PC-9 (cell line): ENCODE measurements around the gene STPG1. TPM values are rescaled to one million over a fixed set of nuclear protein-coding genes. Genes with fewer than 3 reads are reported as not detected.

Experiments
- BruUV-seq: library from RNA; stranded (reverse); fragments of 400-500 nt; replicated peaks from 2 replicates; lab custom pipeline; 2021; lab: Mats Ljungman, UMichigan
- CTCF ChIA-PET: fragments of 300-600 bp; sonication (Branson Sonifier 250); formaldehyde crosslinking; loops from one replicate; lab custom pipeline; 2022; ENCODE audit warnings: antibody characterized with exemption; lab: Charles Lee
- POLR2A ChIA-PET: fragments of 300-600 bp; sonication (Branson Sonifier 250); formaldehyde crosslinking; loops from one replicate; lab custom pipeline; 2022; ENCODE audit warnings: antibody characterized with exemption; ENCODE audit not compliant: unreplicated experiment; lab: Charles Lee
- DNase-seq, 2 experiments: peaks; one replicate each; pipeline versions ENCODE4 v3.0.0 to v3.0.0-alpha.2; 2015 to 2022; ENCODE audit warnings: mixed read lengths in 1 of 2
- H2AFZ ChIP-seq: fragments of 200-600 bp; sonication (generic); 2 replicates; pipeline ENCODE4 v1.8.1; 2017; ENCODE audit warnings: antibody characterized with exemption
- H3F3A ChIP-seq: fragments of 200-600 bp; sonication (generic); 2 replicates; pipeline ENCODE4 v1.8.1; 2017; ENCODE audit warnings: antibody characterized with exemption, mild to moderate bottlenecking, low read depth; ENCODE audit not compliant: insufficient read depth
- H3K27ac ChIP-seq: fragments of 200-600 bp; sonication (generic); 2 replicates; pipeline ENCODE4 v1.6.1; 2016; ENCODE audit warnings: mixed run types
- H3K27me3 ChIP-seq: fragments of 200-600 bp; sonication (generic); 2 replicates; pipeline ENCODE4 v1.6.1; 2016; ENCODE audit warnings: low read depth, mixed run types; ENCODE audit not compliant: insufficient read depth
- H3K36me3 ChIP-seq: fragments of 200-600 bp; sonication (generic); 2 replicates; pipeline ENCODE4 v1.6.1; 2016; ENCODE audit warnings: low read depth, mixed run types
- H3K4me1 ChIP-seq: fragments of 200-600 bp; sonication (generic); replicated peaks from 2 replicates; pipeline ENCODE4 v1.6.1; 2016; ENCODE audit warnings: mixed run types; ENCODE audit not compliant: insufficient read depth
- H3K4me2 ChIP-seq: fragments of 200-600 bp; sonication (generic); 2 replicates; pipeline ENCODE4 v1.6.1; 2017; ENCODE audit warnings: mixed run types
- H3K4me3 ChIP-seq: fragments of 200-600 bp; sonication (generic); 2 replicates; pipeline ENCODE4 v1.6.1; 2016; ENCODE audit warnings: mixed run types
- H3K79me2 ChIP-seq: fragments of 200-600 bp; sonication (generic); 2 replicates; pipeline ENCODE4 v1.6.1; 2017; ENCODE audit warnings: low read depth, mixed run types
- H3K9me2 ChIP-seq: fragments of 200-600 bp; sonication (generic); 2 replicates; pipeline ENCODE4 v1.8.1; 2017; ENCODE audit warnings: mild to moderate bottlenecking; ENCODE audit not compliant: insufficient read depth
- H3K9me3 ChIP-seq: fragments of 200-600 bp; sonication (generic); 2 replicates; pipeline ENCODE4 v1.8.1; 2016; ENCODE audit warnings: low read depth; ENCODE audit not compliant: insufficient read depth
- H4K20me1 ChIP-seq: fragments of 200-600 bp; sonication (generic); 2 replicates; pipeline ENCODE4 v1.8.1; 2017; ENCODE audit not compliant: insufficient read depth
- EZH2 ChIP-seq: fragments of 200-600 bp; sonication (generic); IDR thresholded peaks from 2 replicates; pipeline ENCODE4 v1.8.0; 2017; ENCODE audit warnings: antibody characterized with exemption, low read depth
- intact Hi-C: fragments of 100-400 bp; cut with micrococcal nuclease; formaldehyde crosslinking; loops from one replicate; pipeline ENCODE4 v1.10.0; 2022; ENCODE audit not compliant: unreplicated experiment
- total RNA-seq: library from RNA; stranded (reverse); gene quantifications from 2 replicates; pipeline ENCODE4 v1.2.3, GENCODE V29; 2021
- TF ChIP-seq, protein P1 (sequence below): fragments of 200-600 bp; sonication (generic); conservative IDR thresholded peaks from 2 replicates; pipeline ENCODE4 v1.6.1; 2017; ENCODE audit warnings: mixed run types, antibody characterized with exemption, mild to moderate bottlenecking, moderate library complexity

Gene STPG1
- total RNA-seq, 1 experiment from 2014 or later = 11.4 TPM

DNA sequence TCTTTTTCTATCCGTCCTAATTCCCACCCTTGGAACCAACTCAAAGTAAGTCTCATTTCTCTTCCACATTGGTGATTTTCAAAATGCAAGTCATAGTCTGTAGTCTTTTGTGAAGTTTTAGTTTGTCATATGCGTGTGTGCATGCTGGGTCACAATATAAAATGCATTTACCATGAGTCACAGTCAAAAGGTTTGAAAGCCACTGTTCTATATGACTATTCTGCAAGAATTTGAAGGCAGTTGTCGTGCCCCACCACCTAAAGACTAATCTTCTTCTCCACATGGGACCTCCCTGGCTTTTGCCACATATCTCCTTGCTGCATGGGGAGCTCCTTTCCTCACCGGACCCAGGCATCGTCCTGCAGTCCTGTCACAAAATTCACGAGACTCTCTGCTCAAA, 1.6 kb downstream of the STPG1 start:
- H3K4me1 ChIP-seq = peaks cover 42% of the 10 kb centered on the region
- intact Hi-C loops = loop anchor here (10.0 kb wide), 1 partner anchor 153 kb away; no protein-coding TSS in a partner anchor

DNA sequence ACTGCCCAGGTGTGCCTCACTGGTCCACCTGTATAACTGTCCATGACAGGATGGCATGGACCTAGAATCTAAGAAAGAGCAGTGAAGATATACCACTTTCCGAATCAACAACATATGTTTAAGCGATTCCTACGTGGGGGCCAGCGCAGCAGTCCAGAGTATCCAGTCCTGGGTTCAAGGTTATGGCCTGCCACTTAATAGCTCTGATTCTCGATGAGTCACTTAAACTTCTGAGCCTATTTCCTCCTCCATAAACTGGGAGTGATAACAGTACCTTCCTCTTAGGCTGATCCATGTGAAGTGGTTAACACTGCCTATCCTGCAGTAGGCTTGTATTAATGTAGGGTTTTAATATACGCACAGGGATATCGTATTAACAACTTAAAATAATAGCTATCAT, 2.8 kb downstream of the STPG1 start:
- no peak overlapping the region for H3K4me3 ChIP-seq
- peaks cover 10% of the 10 kb centered on the region; the same call in 1 of the 2 replicates for H3F3A ChIP-seq
- peaks cover 35% of the 10 kb centered on the region for H3K4me1 ChIP-seq
- TF ChIP-seq, protein P1, sequence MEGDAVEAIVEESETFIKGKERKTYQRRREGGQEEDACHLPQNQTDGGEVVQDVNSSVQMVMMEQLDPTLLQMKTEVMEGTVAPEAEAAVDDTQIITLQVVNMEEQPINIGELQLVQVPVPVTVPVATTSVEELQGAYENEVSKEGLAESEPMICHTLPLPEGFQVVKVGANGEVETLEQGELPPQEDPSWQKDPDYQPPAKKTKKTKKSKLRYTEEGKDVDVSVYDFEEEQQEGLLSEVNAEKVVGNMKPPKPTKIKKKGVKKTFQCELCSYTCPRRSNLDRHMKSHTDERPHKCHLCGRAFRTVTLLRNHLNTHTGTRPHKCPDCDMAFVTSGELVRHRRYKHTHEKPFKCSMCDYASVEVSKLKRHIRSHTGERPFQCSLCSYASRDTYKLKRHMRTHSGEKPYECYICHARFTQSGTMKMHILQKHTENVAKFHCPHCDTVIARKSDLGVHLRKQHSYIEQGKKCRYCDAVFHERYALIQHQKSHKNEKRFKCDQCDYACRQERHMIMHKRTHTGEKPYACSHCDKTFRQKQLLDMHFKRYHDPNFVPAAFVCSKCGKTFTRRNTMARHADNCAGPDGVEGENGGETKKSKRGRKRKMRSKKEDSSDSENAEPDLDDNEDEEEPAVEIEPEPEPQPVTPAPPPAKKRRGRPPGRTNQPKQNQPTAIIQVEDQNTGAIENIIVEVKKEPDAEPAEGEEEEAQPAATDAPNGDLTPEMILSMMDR = no peak
- no peak for TF ChIP-seq EZH2
- H3K79me2 ChIP-seq = peaks cover 12% of the 10 kb centered on the region; the same call in 1 of the 2 replicates
- DNase-seq = no peak
- no peaks in the 10 kb centered on the region for H3K9me2 ChIP-seq
- H2AFZ ChIP-seq = no peak overlapping the region
- no peaks in the 10 kb centered on the region for H4K20me1 ChIP-seq
- ChIA-PET POLR2A (no interaction called here), CTCF (interaction anchor here (0.6 kb wide), 1 partner anchor 224 kb away, joined by 5 read pairs; no protein-coding TSS in a partner anchor)
- H3K9me3 ChIP-seq = no peaks in the 10 kb centered on the region
- peak overlapping the region; percentile 84 for H3K27ac ChIP-seq
- BruUV-seq = no TSS peak
- H3K27me3 ChIP-seq = no peaks in the 10 kb centered on the region
- no peak overlapping the region for H3K4me2 ChIP-seq
- no peaks in the 10 kb centered on the region for H3K36me3 ChIP-seq
- intact Hi-C loops = loop anchor here (10.0 kb wide), 1 partner anchor 154 kb away; no protein-coding TSS in a partner anchor

More for the DNA sequence above, 1.6 kb downstream of the STPG1 start:
- Histone ChIP-seq H3K9me3 (no peaks in the 10 kb centered on the region), H4K20me1 (no peaks in the 10 kb centered on the region), H3K4me3 (no peak overlapping the region; the same call in 1 of the 2 replicates), H3K36me3 (no peaks in the 10 kb centered on the region), H3F3A (peaks cover 20% of the 10 kb centered on the region; the same call in 1 of the 2 replicates), H2AFZ (no peak overlapping the region), H3K27me3 (no peaks in the 10 kb centered on the region), H3K4me2 (peak overlapping the region; percentile 84), H3K79me2 (peaks cover 12% of the 10 kb centered on the region; the same call in 1 of the 2 replicates), H3K27ac (peak overlapping the region; percentile 84), H3K9me2 (no peaks in the 10 kb centered on the region)
- TF ChIP-seq, protein P1 = no peak
- no peak for TF ChIP-seq EZH2
- ChIA-PET CTCF (interaction anchor here (0.6 kb wide), 2 partner anchors 208 to 416 kb away, joined by 6 to 10 read pairs; no protein-coding TSS in a partner anchor), POLR2A (no interaction called here)
- DNase-seq = peak in 1 of 2 experiments; percentile 64
- BruUV-seq = no TSS peak

DNA sequence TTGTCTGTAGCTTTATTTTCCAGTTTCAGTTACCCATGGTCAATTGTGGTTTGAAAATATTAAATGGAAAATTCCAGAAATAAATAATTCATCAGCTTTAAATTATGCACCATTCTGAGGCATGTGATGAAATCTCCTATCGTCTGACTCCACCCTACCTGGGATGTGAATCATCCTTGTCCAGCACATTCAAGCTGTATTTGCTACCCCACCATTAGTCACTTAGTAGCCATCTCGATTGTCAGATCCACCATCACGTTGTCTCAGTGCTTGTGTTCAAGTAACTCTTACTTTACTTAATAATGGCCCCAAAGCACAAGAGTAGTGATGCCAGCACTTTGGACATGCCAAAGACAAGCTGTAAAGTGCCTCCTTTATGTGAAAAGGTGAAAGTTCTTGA, 4.0 kb downstream of the STPG1 start:
- Histone ChIP-seq H3K27ac (peak overlapping the region; percentile 64), H3F3A (peaks cover 4% of the 10 kb centered on the region; the same call in 1 of the 2 replicates), H3K9me3 (no peaks in the 10 kb centered on the region), H3K9me2 (no peaks in the 10 kb centered on the region), H3K4me3 (no peak overlapping the region), H3K36me3 (no peaks in the 10 kb centered on the region), H3K27me3 (no peaks in the 10 kb centered on the region), H4K20me1 (no peaks in the 10 kb centered on the region), H3K4me2 (peak overlapping the region; percentile 38), H3K4me1 (peaks cover 30% of the 10 kb centered on the region), H3K79me2 (peaks cover 12% of the 10 kb centered on the region; the same call in 1 of the 2 replicates), H2AFZ (no peak overlapping the region)
- peak in 1 of 2 experiments; percentile 78 for DNase-seq
- no TSS peak for BruUV-seq
- POLR2A ChIA-PET = interaction anchor here (0.6 kb wide), 2 partner anchors 168 to 324 kb away, joined by 3 to 9 read pairs; no protein-coding TSS in a partner anchor
- intact Hi-C loops = loop anchor here (5.0 kb wide), 1 partner anchor 413 kb away; no protein-coding TSS in a partner anchor
- TF ChIP-seq, protein P1 = no peak
- TF ChIP-seq EZH2 = no peak
- CTCF ChIA-PET = interaction anchor here (0.6 to 0.8 kb wide), 2 partner anchors 17 to 967 kb away, joined by 3 to 6 read pairs; no protein-coding TSS in a partner anchor
